Stimulated activated CD8-positive, alpha-beta memory T cell treated with anti-CD3 and anti-CD28 coated beads, Interleukin-12 subunit alpha, Interleukin-12 subunit beta, amount 100 ng/mL, for 24 hours (primary cell): ENCODE measurements around the gene LANCL3.
"Not testable (repeated sequence)": the region's sequence is repeated elsewhere in the genome, so short reads cannot be mapped to it uniquely, and the experiment has no call there.

Source experiments
- DNase-seq: peaks from one replicate; pipeline ENCODE4 v3.0.0-alpha.2; 2020; ENCODE audit errors: extremely low read depth

The LANCL3 gene

DNA sequence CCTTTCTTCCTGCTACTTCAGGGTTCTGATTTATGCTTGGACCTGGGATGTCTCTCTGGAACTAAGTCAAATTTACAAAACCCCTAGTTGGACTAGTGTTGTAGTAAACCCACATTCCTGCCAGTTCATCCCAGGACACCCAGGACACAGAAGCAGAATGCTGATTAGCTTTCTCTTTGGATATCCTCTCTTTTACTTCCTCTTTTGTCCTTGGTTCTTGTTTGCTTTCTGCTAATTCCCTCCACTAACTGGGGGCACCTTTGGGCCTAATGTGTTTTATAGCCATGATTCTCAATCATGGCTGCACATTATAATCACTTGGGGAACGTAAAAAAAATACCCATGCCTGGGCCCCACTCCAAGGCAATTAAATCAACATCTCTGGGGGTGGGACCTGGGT, 42.5 kb downstream of the LANCL3 start:
- DNase-seq = no peak

DNA sequence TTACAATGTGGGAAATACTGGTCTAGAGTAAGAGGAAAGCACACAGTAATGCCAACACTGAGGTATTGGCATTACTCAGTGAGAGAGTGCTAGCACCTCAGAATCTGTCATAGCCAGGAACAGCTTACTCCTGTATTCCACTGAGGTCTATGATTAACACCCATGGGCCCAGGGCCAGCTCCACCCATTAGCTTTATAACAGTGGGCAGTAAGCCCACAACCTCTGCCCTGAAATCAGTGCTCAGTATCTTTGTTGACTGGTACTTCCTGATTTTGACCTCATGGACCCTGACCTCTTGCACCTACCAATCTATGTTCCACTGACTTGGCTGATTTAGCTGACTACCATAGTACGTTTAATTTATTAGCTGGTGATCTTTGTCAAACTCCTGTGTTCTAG, 56.1 kb downstream of the LANCL3 start:
- no peak for DNase-seq

DNA sequence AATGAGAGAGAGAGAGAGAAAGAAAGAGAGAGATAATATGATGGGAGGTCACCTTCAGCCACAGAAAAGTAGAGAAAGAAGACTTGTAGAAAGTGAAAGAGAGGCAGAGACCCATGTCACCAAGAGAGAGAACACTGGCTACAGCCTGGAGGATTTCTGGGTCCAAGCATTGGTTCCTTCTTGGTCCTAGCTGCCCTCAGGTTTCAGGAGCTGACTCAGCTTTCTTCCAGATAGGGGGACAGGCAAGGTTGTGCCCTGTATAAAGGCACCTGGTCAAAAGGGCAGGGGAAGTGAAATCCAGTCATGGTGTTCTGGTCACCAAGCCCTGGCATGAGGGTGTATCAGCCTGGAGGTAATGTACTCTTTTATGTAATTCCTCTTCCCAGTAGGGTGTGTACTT, 66.6 kb downstream of the LANCL3 start:
- no peak for DNase-seq

DNA sequence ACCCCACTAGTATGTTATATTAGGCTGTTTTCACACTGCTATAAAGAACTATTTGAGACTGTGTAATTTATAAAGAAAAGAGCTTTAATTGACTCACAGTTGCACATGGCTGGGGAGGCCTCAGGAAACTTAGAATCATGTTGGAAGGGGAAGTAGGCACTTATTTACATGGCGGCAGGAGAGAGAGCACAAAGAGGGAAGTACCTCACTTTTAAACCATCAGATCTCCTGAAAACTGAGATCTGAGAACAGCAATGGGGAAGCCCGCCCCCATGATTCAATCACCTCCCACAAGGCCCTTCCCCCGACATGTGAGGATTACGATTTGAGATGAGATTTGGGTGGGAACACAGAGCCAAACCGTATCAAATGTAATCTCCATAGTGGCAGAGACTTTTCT, 68.7 kb downstream of the LANCL3 start:
- DNase-seq = no peak

DNA sequence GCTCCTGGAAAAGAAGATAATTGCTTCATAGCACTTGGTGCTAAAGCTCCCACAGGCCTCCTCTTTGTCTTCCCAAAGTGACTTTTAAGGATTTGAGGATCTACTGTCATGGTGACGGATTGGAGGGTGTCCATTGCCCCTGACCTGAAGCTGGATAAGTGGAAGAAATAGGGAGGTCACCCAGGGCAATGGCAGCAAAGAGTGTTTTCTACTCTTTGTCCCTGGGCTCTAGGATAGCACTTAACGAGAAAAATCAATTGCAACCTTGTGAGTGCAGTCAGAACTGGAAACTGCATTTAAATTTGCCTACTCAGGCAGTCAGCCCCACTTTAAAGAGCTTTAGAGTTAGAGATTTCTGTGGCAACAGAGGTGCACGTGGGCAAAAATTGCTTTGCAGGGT, 70.4 kb downstream of the LANCL3 start:
- DNase-seq = no peak

DNA sequence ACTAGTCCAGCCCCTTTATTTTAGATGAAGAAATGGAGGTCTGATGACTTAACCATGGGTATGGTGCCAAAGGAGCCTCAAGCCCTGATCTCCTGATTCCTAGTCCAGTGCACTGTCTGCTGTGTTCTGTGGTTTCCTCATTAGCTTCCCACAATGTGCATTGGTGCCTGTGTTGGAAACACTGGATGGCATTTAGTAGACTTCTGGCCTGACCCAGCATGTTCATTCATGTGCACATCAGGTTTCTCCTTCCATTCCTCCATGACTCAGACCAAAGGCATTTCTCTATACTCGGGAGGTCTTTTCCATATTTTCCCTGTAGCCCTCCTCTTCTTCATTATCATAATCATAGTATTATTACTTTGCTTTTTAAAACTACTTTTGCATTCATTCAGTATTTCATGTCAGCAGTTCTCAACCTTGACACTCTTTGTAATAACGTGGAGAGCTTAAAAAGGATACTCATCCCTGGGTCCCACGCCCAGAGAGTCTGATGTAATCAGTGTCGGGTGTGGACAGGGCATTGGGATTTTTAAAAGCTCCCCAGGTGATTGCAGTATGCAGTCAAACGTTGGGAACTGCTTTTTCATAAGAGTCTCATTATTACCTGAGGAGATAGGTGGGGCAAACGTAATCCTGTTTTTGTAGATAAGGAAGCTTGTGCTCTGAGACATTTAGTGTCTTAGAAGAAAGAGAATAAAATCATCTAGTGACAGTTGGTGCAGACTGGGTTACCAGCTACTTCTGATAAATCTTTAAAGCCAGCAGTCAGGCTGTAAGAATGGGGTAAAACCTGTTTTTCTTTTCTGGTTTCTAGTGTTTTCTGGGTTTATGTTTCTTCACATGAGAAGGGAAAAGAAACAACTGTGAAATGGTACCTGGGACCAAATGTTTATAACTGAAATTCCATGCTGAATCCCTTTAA, 73.2 kb downstream of the LANCL3 start:
- no peak for DNase-seq

DNA sequence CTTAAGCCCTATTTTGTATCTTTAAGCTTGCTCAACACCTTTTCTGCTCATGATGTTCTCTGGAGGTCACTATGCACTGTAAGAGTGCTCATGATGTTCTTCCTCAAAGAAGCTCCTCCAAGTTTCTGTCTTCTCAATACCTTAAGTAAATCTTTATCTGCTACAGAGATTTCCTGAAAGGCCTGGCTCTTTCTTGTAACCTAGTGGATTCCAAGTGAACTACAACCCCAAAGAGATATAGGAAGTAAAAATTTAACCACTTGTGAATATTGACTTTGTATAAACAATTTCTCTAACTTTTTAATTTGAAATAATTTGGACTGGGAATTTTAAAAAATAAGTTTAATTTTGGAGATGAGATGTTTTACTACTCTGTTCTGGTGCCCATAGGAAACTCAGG, 74.8 kb downstream of the LANCL3 start:
- no peak for DNase-seq

DNA sequence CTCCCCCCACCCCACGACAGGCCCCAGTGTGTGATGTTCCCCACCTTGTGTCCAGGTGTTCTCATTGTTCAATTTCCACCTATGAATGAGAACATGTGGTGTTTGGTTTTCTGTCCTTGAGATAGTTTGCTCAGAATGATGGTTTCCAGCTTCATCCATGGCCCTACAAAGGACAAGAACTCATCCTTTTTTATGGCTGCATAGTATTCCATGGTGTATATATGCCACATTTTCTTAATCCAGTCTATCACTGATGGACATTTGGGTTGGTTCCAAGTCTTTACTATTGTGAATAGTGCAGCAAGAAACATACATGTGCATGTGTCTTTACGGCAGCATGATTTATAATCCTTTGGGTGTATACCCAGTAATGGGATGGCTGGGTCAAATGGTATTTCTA, 79.4 kb downstream of the LANCL3 start:
- DNase-seq = not testable (repeated sequence)

DNA sequence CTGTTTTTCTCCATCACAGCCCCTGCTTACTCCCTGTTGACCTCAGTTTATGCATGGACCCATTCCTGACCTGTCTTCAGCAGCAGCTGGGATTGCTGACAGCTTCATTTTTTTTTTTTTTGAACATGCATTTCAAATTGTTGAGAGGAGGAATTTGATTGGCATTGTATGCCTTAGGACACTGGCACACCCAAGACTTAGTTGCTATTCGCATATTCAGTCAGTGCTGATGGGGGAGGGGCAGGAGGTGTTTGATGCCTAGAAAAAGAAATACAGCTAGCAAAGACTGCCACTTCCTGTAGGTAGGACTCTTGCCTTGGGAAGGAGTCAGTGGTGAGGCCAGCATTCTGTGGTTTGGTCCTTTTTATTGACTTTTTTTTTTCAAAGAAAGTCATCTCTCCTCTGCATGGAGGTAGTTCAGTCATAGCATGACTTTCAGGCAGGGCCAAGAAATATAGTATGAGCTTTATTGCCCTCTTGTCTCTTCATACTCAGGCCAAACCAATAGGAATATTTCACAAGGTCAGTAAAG, 80.5 kb downstream of the LANCL3 start:
- DNase-seq = no peak

DNA sequence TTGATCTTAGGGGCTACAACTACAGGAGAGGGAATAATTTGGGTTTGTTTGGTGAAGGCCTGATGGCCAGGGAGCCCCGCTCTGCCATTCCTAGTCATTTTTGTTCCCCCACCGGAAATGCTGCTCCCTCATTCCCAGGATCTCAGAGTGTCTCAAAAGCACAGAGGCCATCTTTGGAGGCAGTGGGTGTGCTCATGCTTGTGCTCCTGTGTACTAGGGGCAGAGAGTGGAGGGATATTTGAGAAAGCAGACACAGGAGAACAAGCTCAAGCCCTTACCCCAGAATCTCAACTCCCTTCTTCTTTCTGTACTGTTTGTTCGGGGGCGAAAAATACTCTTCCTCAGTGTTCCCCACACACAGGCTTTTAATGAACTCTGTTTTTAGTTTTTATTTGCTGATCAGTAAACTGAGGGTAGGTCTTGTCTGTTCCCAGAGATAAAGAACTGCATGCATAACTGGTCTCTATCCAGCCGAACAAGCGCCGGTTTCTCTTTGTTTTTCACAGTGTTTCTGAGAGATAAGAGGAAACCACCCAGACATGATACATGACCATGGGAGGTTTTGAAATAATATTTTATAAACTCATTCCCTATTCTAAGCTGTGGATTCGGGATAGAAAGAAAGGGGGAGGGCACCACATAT, 81.2 kb downstream of the LANCL3 start:
- no peak for DNase-seq

DNA sequence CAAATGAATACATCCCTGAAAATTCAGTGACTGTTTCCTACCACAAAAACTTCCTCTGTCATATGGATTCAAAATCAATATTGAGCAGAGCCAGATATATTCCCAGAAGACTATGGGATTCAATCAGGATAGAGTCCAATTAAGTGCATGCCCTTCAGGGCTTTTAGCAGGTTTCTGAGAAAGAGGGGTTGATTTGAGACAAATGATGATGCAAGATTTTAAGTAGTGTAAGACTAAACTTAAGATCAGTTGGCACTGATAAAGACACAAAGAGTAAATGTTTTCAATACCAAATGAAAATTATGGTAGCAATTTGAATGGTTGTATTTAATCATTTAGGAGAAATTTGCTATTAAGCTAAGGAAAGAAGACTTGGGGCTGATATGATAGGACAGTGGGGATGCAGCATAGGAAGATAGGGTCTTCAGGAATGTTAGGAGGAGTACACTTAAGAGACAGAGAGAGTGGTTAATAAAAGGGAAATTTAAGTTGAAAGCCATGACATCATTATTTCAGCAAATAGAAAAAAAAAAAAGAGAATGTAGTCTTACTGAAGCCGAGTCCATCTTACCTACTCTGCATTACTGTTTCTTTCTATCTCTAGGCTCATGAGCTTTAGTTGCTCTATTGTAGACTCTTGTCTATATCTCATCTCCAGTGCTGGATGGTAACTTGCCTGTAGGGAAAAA, 82.1 kb downstream of the LANCL3 start:
- no peak for DNase-seq

DNA sequence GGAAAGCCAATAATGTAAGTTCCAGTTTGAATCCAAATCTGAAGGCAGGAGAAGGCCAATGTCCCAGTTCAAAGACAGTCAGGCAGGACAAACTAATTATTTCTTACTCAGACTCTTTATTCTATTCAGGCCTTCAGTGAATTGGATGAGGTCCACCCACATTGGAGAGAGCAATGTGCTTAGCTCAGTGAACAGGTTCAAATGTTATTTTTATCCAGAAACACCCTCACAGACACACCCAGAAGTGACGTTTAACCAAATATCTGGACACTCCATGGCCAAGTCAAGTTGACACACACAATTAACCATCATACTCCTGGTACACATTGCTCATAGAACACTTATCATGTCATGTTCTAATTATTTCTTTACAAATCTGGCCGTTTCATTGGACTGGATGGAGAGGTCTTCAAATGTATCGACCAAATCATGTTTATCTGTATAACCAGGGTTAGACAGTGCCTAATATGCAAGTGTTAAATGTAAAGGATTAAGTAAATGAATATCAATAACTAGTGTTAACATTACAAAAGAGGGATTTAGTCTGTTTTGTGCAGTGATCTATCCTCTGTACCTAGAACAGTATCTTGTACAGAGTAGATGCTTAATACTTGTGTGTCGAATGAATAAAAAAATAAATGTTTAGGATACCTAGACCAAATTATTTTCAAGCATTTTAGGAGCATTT, 87.0 kb downstream of the LANCL3 start:
- DNase-seq = no peak

DNA sequence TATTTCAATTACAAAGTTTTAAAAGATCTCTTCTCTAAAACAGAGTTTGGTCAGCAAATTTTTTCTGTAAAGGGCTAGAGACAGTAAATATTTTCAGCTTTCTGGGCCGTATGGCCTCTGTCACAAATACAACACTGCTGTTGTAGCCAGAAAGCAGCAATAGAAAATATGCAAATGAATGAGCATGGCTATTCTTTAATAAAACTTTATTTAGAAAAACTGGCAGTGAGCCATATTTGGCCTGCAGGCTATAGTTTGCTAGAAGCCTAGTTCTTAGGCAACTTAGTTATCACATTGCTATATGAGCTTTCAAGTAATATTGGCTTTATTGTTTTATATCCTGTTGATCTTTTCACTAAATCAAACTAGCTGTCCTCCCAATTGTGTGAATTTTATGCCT, 87.6 kb downstream of the LANCL3 start:
- no peak for DNase-seq

DNA sequence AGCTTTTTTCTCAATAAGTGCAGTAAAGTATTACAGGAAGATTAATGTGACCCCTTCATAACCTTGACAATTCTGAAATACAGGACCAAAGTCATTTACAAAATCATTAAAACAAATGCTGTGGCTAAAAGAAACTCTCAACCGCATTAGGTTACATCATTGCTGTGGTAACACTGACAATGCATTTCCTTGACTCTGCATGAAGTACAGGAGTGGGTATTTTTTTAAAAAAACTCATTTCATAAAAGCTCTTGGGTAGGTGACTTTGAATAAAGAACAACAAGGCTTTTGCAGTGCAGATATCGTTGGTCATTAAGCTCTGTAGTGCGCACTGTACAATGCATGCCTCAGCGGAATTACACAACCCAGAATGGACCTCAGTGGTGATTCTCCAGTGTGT, 90.7 kb downstream of the LANCL3 start:
- no peak for DNase-seq

DNA sequence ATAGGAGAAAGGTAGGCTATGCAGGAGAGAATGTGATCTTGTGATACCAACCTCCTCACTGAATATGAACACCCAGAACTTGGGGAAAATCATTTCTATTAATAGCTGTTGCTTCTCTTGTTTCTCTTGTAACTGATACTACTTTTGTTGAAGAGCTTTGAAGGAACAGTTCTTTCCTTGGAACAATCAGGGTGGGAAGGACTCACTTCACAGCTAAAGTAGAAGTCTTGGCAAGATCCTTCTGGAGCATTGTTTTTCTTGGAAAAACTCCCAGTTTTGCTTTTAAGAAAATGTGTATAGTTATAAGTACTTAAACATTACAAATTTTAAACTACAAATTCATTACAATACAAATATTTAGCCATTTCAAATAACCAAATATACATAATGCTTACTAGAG, 95.1 kb downstream of the LANCL3 start:
- DNase-seq = no peak

DNA sequence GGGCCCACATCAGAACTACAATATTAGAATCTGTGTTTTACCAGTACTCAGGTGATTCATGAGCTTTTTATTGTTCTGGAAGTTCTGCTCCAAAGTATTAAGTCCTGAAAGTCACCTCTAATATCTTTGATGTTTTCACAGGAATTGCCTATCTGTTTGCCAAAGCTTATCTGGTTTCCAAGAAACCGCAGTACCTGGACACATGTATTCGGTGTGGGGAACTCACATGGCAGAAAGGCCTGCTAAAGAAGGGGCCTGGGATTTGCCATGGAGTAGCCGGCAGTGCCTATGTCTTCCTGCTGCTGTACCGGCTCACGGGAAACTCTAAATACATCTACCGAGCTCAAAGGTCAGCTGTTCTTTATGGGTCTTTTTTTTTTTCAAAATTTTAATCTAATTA, 95.7 kb downstream of the LANCL3 start:
- DNase-seq = no peak

DNA sequence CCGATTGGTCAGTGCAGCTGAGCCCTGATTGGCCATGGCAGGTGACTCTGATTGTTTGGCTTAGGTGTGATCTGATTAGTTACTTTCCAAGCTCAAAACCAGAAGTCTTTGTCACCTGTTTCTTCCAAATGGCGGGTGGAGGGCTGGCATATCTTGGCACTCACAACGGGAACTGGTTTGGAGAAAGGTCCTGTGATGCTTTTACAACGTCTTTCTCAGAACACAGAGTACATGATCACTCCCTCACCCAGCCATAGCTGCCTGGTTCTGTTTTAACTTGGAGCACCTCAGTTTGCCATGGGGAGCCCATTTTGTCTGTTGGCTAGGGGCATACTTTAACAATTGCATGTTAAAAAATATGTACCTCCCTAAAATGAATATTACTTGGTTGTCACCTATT, 101.1 kb downstream of the LANCL3 start:
- no peak for DNase-seq

DNA sequence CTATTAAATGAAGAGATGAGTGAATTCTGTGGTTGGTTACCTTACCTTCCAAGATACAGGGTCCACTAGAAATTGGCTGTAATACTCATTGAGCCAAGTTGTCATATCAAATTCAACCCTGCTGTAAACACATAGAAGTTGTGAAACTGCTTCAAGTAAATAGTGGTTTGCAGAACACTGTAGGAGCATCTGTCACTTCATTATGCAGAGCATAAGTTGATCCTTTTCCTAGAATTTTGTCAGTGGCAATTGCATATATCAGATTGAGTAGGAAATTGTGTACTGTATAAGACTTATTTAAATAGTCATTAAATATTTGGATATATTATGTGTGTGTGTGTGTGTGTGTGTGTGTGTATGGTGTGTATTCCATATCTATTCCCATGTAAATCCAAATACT, 105.3 kb downstream of the LANCL3 start:
- no peak for DNase-seq

DNA sequence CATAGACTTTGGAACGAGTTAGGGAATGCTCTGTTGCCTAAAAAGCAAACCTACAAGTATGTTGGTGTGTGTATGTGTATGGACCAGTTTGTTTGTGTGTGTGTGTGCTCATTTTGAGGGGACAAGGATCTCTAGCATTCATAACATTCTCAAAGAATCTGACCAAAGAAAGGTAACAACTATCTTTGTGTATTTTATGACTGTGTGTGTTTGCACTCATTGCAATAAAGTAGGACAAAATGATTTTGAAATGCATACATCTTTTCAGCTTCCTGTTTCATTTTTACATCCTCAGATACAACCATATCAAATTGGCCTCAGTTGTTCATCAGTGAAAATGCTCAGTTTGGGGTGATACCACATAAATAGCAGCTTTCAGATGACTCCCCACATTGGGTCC, 105.8 kb downstream of the LANCL3 start:
- DNase-seq = no peak

DNA sequence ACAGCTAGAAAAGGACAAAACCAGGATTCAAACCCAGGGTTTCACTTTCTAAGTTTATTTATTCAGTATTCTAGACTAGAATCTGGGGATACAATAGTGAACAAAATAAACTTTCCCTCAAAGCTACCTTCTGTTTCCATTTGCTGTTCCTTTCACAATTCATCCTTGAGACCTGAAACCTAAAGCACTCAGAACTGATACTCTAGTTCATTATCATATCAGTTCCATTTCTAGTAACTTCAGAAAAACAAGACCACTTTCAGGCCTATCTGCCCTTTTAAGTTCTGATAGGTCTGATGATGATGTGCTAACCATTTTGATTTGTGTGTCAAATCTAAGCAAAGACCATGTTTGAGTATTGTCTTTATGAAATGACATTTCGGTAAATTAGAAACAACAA, 106.3 kb downstream of the LANCL3 start:
- no peak for DNase-seq

DNA sequence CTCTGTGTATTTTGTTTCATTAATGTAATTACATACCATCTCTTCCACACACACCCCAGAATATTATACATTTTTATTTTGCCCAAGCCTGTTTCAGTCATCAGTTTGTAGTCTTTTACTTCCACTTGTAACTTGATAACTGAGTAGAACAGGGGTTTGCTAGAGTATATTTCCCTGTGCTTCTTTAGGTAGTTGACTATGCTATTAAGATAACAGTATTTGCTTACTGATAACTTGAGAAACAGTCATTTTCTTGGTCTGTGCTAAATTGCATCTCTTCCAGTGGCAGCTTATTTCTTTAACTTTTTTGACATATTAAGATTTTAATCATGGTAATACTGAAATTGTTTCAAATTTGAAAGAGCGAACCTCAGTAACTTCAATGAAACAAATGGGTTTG, 107.1 kb downstream of the LANCL3 start:
- no peak for DNase-seq

DNA sequence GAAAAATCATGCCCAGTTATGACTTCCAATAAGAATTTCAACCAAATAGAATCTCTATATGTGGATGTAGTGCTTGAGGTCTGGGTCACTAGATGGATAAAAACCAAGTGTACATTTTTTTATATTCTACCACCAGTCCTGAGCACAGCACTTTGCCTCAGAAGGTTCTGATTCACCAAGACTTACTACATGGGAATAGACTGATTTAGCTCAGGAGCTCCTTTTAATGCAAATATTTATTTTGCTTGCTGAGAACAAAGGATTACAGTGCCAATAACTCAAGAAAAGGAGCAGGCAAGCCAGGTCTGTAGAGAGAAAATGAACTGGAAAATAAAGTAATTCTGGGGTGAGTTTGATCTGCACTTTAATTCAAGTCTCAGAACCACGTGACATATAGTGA, 107.8 kb downstream of the LANCL3 start:
- no peak for DNase-seq
